Astrocyte (in vitro differentiated cells and primary cell): ENCODE data around the gene TMPRSS3. TPM values are rescaled to one million over a fixed set of nuclear protein-coding genes. Genes with fewer than 3 reads are reported as not detected.

ENCODE experiments used
- DNase-seq: peaks from one replicate; pipeline ENCODE4 v3.0.0-alpha.2; 2010; ENCODE audit warnings: low read depth
- FAIRE-seq: peaks from 2 replicates; lab custom pipeline; 2011; peaks lifted over from hg19 to GRCh38; lab: Jason Lieb, UNC
- H2AFZ ChIP-seq: 2 replicates; pipeline ENCODE4 v1.6.0; 2012; ENCODE audit warnings: low read depth, low read length, inconsistent platforms
- H3K27ac ChIP-seq: 2 replicates; pipeline ENCODE4 v1.5.1; 2011; ENCODE audit warnings: low read depth, low read length, inconsistent platforms
- H3K27me3 ChIP-seq: 2 replicates; pipeline ENCODE4 v1.6.0; 2011; ENCODE audit warnings: low read length, inconsistent platforms; ENCODE audit not compliant: insufficient read depth
- H3K36me3 ChIP-seq: 2 replicates; pipeline ENCODE4 v1.5.1; 2011; ENCODE audit warnings: low read length, inconsistent platforms; ENCODE audit not compliant: insufficient read depth
- H3K4me1 ChIP-seq: 2 replicates; pipeline ENCODE4 v1.5.1; 2011; ENCODE audit warnings: low read length, inconsistent platforms; ENCODE audit not compliant: insufficient read depth
- H3K4me2 ChIP-seq: 2 replicates; pipeline ENCODE4 v1.6.0; 2012; ENCODE audit warnings: low read length, inconsistent platforms
- H3K4me3 ChIP-seq: 2 replicates; pipeline ENCODE4 v1.5.1; 2011; ENCODE audit warnings: low read depth, mild to moderate bottlenecking, low read length, inconsistent platforms; ENCODE audit not compliant: insufficient read depth
- H3K79me2 ChIP-seq: 2 replicates; pipeline ENCODE4 v1.6.0; 2012; ENCODE audit warnings: mild to moderate bottlenecking, low read length, inconsistent platforms; ENCODE audit not compliant: insufficient read depth
- H3K9ac ChIP-seq: 2 replicates; pipeline ENCODE4 v1.6.0; 2012; ENCODE audit warnings: mild to moderate bottlenecking, low read length, inconsistent platforms
- H3K9me3 ChIP-seq: 2 replicates; pipeline ENCODE4 v1.5.1; 2012; ENCODE audit warnings: low read depth, mild to moderate bottlenecking, low read length, inconsistent platforms; ENCODE audit not compliant: insufficient read depth
- H4K20me1 ChIP-seq: 2 replicates; pipeline ENCODE4 v1.6.0; 2012; ENCODE audit warnings: low read length, inconsistent platforms; ENCODE audit not compliant: insufficient read depth
- H3K27ac Mint-ChIP-seq: one replicate; pipeline ENCODE4 v1.8.0; 2021; ENCODE audit warnings: mild to moderate bottlenecking, mixed read lengths; ENCODE audit not compliant: unreplicated experiment
- H3K27me3 Mint-ChIP-seq: one replicate; pipeline ENCODE4 v1.8.0; 2021; ENCODE audit warnings: low read depth, mixed read lengths; ENCODE audit not compliant: unreplicated experiment
- H3K36me3 Mint-ChIP-seq: one replicate; pipeline ENCODE4 v1.8.0; 2021; ENCODE audit warnings: low read depth, mixed read lengths; ENCODE audit not compliant: unreplicated experiment
- H3K4me1 Mint-ChIP-seq: one replicate; pipeline ENCODE4 v1.8.0; 2021; ENCODE audit warnings: low read depth, mixed read lengths; ENCODE audit not compliant: unreplicated experiment
- H3K4me3 Mint-ChIP-seq: one replicate; pipeline ENCODE4 v1.8.0; 2021; ENCODE audit warnings: mild to moderate bottlenecking, moderate library complexity, mixed read lengths; ENCODE audit not compliant: unreplicated experiment
- H3K9me3 Mint-ChIP-seq: one replicate; pipeline ENCODE4 v1.8.0; 2021; ENCODE audit warnings: mild to moderate bottlenecking, mixed read lengths; ENCODE audit not compliant: unreplicated experiment
- CTCF ChIP-seq: IDR thresholded peaks from 2 replicates; pipeline ENCODE4 v1.5.1; 2011; ENCODE audit warnings: low read depth, mild to moderate bottlenecking, inconsistent platforms, low read length, moderate library complexity; ENCODE audit not compliant: insufficient read depth
- EZH2 ChIP-seq: IDR thresholded peaks from 2 replicates; pipeline ENCODE4 v1.6.1; 2012; ENCODE audit warnings: mild to moderate bottlenecking, low read length, inconsistent platforms; ENCODE audit not compliant: insufficient read depth
- total RNA-seq: library from RNA; stranded (reverse); gene quantifications from 2 replicates; pipeline ENCODE4 v1.2.1, GENCODE V29; 2021

Gene TMPRSS3
- total RNA-seq, 1 donor from 2014 or later, result not detected

DNA sequence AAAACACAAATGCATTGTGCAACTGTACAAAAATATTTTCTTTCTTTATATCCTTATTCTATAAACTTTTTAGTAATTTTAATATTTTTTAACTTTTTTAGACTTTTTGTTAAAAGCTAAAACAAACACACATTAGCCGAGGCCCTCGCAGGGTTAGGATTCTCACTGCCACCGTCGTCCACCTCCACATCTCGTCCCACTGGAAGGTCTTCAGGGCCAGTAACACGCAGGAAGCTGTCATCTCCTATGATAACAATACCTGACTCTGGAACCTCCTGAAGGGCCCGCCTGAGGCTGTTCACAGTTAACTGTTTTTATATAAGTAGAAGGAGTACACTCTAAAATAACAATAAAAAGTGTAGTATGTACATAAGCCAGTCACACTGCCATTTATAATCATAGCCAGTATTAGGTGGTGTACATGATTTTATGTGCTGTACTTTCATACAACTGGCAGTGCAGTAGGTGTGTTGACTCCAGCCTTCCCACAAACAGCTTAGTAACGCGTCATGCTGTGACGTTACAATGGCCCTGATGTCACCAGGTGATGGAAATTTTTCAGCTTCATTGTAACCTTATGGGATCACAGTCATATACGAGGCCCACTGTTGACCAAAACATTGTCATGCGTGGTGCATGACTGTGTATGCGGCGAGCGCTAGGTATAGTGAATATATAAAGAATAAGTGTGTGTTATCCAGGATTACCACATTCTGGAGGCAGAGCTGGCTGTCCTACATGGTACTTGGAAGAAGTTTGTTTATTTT is 53.9 kb downstream of the TMPRSS3 start:
- Mint-ChIP-seq H3K4me3 (no peak overlapping the region), H3K36me3 (no peaks in the 10 kb centered on the region), H3K27ac (no peak overlapping the region), H3K9me3 (no peaks in the 10 kb centered on the region), H3K27me3 (peaks cover 12% of the 10 kb centered on the region), H3K4me1 (no peaks in the 10 kb centered on the region)
- Histone ChIP-seq H3K4me3 (no peak overlapping the region), H3K4me2 (no peak overlapping the region), H3K36me3 (no peaks in the 10 kb centered on the region), H4K20me1 (no peaks in the 10 kb centered on the region), H2AFZ (no peak overlapping the region), H3K79me2 (no peaks in the 10 kb centered on the region), H3K9ac (no peak overlapping the region), H3K27me3 (peaks cover 9% of the 10 kb centered on the region), H3K4me1 (peaks cover 5% of the 10 kb centered on the region), H3K9me3 (no peaks in the 10 kb centered on the region), H3K27ac (no peak overlapping the region)
- DNase-seq (no peak), FAIRE-seq (no peak)
- TF ChIP-seq CTCF (no peak), EZH2 (no peak)

GRCh38 chr21:42340187-42341050 is 55.4 kb downstream of the TMPRSS3 start:
- H3K36me3 Mint-ChIP-seq, result no peaks in the 10 kb centered on the region

More at GRCh38 chr21:42340187-42341050, 55.4 kb downstream of the TMPRSS3 start:
- Histone ChIP-seq H2AFZ (no peak overlapping the region), H3K9me3 (no peaks in the 10 kb centered on the region), H3K9ac (no peak overlapping the region), H3K4me2 (no peak overlapping the region), H3K79me2 (no peaks in the 10 kb centered on the region), H3K27me3 (peaks cover 18% of the 10 kb centered on the region), H3K36me3 (no peaks in the 10 kb centered on the region), H3K4me1 (peaks cover 5% of the 10 kb centered on the region), H3K4me3 (no peak overlapping the region), H3K27ac (no peak overlapping the region), H4K20me1 (no peaks in the 10 kb centered on the region)
- H3K4me3 Mint-ChIP-seq, result no peak overlapping the region
- TF ChIP-seq EZH2, result no peak
- no peak for TF ChIP-seq CTCF
- no peaks in the 10 kb centered on the region for H3K9me3 Mint-ChIP-seq
- H3K27ac Mint-ChIP-seq, result no peak overlapping the region
- FAIRE-seq, result no peak
- H3K4me1 Mint-ChIP-seq, result peaks cover 5% of the 10 kb centered on the region
- peaks cover 7% of the 10 kb centered on the region for H3K27me3 Mint-ChIP-seq
- no peak for DNase-seq
